DMS153 (cell line): ENCODE results near the gene C1orf210.

ENCODE experiments used
- DNase-seq: peaks from one replicate; lab custom pipeline; 2025; lab: John Stamatoyannopoulos, UW

Gene C1orf210

GRCh38 chr1:43293896-43294760, 8.7 kb upstream of the C1orf210 start:
- DNase-seq = no peak

DNA sequence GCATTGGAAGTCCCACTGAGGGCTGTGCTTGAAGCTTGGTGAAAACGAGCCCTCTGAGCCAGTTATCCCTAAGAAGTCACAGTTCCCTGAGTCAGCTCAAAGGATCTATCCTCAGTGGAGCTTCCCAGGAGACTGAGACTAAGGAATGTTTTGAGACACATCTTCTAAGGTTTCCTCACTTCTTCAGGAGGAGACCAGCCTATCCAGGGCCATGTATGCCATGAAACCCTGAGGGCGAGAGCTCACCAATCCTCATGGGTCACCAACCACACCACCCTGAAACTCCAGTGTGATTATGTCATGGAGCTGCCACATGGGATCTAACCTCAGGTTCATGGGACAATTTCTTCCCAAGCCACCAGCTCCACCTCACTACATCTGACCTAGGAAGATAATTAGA, 7.8 kb upstream of the C1orf210 start:
- DNase-seq = no peak

DNA sequence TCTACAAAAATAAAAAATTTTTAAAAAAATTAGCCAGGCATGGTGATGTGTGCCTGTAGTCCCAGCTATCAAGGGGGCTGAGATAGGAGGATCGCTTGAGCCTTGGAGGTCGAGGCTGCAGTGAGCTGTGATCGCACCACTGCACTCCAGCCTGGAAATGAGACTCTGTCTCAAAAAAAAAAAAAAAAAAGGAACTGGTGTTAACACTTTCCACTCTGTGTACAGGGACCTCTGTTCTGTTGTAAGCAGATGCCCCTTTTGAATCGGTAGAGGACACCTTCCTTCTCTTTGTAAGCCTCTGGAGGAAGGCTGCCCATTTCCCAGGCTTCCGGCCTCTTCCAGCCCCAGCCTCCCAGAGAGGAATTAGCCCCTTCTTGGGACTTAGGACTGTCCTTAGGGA, 7.3 kb upstream of the C1orf210 start:
- no peak for DNase-seq

DNA sequence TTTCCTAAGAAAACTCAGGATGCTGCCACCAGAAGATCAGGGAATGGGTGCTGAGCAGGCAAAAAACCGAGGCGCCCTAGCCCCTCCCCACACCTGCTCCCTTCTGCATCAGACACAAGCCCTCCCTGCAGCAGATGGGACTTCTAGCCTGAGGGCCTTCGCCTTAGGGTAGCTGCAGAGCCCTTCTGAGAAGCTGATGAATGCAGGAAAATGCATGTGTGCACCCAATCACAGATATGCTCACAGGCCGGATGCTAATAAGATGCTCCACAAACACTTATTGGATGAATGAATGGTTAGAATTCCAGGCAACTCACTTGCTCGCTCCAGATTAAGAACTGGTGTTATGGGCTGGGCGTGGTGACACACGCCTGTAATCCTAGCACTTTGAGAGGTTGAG, 6.8 kb upstream of the C1orf210 start:
- no peak for DNase-seq

DNA sequence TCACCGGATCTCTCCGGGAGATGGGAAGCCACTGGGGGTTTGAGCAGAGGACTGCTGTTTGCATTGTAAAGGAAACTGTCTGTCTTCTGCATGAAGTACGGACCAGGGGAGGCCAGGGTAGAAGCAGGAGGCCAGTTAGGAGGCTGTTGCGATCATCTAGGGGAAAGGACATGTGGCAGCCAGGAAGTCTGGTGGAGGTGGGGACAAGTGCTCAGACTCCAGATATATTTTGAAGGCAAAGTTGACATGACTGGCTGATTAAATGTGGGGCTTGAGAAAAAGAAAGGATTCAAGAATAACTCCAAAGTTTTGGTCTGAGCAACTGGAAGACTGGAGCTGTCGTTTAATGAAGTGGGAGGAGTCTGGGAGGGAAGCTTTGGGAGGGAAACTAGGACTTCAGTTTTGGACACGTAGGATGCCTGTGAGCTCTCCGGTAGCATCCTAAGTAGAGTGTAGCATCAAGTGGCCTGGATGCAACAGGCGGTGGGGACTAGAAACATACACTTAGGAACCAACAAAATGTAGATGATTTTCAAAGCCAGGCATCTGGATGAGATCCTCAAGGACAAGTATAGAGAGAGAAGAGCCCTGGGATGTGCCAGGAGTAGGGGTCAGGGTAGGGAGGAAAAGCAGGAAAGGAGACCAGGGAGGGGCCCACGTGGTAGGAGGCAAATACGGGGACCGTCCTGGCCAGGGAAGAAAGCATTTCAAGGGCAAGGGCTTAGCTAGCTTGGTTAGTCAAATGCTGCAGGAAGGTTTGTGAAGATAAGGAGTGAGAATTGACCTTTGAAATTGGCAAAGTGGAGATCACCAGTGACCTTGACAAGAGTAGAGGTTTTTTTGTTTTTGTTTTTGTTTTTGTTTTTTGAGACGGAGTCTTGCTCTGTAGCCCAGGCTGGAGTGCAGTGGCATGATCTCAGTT, 3.7 kb upstream of the C1orf210 start:
- DNase-seq = no peak

- DNase-seq = no peak
Observed at GRCh38 chr1:43288058-43288784, 2.8 kb upstream of the C1orf210 start.

GRCh38 chr1:43286533-43286932, 1.2 kb upstream of the C1orf210 start:
- DNase-seq = no peak

DNA sequence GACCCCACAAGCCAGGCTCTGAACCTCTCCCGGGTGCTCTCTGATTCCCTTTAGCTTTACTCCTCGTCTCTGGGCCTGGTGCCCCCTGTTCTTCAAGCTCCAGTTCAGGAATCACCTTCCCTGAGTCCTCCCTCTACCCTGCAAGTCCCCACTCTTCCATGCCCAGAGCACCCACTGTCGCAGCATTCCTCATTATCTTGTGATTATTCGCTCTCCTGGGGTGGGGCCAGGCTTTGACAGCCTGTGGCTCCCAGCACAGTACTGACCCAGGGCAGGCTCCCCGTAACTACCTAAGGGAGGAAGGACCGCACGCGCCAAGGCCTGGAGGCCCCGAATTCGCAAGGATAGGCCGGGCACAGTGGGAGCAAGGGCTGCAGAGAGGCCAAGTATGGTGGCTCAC, 734 bp upstream of the C1orf210 start:
- no peak for DNase-seq

- no peak for DNase-seq
Observed at GRCh38 chr1:43284546-43285110, 753 bp downstream of the C1orf210 start.

GRCh38 chr1:43284065-43284464, 1.3 kb downstream of the C1orf210 start:
- no peak for DNase-seq

DNA sequence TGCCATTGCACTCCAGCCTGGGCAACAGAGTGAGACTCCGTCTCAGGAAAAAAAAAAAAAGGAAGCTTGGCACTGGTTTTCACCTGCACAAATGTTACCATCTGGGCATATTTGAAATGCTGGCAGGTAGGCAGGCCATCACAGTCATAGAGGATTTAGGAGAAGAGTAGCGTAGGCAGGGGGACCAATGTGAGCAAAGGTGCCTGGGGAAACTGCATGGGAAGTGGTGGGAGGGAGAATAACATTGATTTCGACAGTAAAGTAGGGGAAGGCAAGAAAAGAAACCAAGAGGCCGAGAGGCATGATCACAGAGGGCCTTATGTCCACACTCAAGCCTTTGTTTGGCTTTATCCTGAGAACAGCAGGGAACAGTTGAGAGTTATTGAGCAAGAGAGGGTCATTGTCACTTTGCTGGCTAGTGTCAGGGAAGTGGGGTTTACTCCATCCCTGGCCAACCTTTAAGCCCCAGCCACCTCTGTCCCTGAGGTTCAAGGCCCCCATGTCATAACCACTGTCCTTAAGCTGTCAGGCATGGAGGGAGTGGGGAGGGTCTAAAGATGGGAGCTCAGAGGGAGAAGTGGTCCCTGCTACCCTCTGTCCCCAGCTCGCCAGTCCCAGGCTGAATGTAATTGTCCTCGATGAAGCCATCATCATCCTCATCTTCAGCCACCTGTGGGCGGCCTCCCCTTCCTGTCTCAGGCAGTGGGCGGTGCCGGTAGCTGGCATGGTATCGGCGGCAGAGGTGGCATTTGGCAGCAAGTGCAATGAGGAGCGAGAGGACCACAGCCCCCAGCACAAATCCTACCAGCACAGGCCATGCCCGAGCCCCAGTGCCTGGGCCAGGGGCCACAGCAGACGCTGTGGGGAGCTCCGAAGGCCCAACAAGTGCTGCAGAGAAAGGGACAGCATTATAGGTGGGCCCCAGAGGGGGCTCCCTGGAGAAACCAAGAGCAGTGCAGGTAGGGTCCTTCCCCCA, 2.9 kb downstream of the C1orf210 start:
- DNase-seq = no peak

- no peak for DNase-seq
Observed at GRCh38 chr1:43280692-43281091, 4.7 kb downstream of the C1orf210 start.

- no peak for DNase-seq
Observed at GRCh38 chr1:43279666-43280065, 5.7 kb downstream of the C1orf210 start.

DNA sequence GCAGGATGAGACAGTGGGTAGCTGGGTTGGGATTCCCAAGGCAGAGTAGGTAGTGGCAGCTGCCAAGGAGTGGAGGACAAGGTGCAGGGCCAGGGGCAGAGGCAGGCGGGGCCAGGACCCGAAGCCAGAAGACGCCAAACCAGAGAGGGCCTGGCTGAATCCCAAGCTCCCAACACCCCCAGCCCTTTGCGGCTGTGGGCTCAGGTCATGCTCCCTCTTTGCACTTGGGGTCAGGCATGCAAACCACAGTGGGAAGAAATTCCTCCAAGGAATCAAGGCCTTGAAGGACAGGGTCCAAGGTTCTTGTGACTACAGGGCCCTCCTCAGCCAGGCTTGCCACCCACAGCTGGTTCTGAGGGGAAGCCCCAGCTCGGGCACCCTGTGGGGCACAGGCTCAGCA, 6.2 kb downstream of the C1orf210 start:
- DNase-seq = no peak

DNA sequence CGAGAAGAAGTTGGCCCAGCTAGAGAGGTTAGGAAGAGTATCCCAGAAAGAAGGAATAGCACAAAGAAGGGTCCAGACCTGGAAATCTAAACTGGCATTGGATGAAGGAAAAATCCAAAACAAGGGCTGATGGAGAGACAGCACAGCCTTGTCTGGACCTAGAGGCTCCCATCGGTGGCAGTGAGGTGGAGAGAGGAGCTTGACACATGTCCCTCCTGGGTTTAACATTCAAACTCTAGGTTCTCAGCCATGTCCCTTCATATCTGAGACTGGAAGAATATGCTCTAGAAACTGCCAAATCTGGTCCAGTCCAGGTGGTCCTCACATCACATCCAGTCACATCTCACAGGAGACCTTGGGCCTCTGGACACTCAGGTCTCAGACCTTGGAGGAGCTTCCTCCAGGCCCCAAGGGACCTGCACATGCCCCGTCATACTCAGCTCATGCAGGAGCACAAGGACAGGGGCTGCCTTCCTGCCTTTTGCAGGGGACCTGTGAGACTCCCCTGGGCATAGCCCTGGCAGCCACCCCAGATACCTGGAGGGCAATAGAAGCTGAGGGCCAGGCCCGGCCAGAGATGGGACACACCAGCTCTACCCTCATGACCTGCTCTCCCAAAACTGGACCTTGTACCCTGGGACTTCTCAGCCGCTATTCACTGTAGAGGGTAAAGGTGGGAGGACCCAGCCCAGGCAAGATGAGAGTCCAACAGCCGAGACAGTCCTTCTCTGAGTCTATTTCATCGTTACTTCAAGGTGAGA, 8.1 kb downstream of the C1orf210 start:
- DNase-seq = no peak

- DNase-seq = no peak
Observed at GRCh38 chr1:43276673-43277072, 8.7 kb downstream of the C1orf210 start.

DNA sequence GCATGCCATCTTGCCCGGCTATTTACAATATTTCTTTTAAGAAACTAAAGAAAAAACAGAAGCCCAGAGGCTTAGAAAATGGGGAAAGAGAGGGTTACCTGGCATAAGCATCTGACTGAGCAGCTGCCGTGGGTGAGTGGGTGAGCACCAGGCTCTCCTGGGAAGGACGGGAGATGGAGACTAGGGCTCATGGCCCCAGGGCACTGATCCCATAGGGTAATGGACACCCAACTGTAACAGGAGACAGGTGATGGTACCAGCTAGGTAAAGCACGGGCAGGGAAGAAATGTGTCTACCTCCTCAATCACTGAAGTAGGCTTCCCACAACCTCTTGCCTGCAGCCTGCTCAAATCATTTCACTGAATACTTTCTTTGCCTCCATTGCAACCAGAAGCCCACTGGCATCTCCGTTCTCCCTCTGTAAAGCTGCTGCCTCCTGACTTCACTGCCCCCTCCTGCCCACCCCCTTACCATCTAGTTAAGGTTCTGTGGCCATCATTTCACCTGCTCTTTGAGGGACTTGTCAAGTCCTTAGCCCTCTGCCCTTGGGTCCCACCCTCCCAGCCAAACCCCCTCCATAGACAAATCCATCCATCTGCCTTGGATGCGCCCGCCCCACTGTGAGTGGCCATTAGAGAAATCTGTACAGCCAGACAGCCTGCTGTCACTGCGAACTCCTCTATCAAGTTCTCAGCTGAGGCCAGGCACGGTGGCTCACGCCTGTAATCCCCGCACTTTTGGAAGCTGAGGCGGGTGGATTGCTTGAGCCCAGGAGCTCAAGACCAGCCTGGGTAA, 9.4 kb downstream of the C1orf210 start:
- no peak for DNase-seq

GRCh38 chr1:43274804-43275180, 10.6 kb downstream of the C1orf210 start:
- no peak for DNase-seq

- peak; percentile 96 for DNase-seq
Observed at GRCh38 chr1:43274125-43274803, 11.1 kb downstream of the C1orf210 start.
